Measurements from ENCODE around the gene TRIM54.

DNA sequence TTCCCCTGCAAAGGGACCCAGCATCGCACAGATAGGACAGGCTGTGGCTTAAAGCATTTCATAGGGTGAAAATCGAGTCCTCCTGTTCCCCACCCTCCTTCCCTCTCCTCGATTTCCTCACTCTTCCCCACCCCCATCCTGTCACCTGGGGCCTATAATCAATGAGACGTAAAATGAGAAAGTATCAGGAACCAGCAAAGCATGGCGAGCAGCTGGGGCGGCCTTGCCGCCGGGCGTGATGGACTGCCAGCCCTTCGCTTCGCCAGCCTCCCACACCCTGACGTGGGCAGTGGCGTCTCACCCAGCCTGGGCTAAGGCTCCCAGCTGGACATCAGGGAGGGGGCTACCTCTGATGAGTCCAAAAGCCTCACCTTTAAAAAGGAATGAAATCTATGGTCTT is 30.5 kb upstream of the TRIM54 start:
- no peak for TF ChIP-seq POLR2AphosphoS5 (IDR thresholded peaks at IDR 0.05; ENCODE audit: insufficient read depth in 1 of 2, low read depth in 1 of 2)
- TF ChIP-seq, protein P1, sequence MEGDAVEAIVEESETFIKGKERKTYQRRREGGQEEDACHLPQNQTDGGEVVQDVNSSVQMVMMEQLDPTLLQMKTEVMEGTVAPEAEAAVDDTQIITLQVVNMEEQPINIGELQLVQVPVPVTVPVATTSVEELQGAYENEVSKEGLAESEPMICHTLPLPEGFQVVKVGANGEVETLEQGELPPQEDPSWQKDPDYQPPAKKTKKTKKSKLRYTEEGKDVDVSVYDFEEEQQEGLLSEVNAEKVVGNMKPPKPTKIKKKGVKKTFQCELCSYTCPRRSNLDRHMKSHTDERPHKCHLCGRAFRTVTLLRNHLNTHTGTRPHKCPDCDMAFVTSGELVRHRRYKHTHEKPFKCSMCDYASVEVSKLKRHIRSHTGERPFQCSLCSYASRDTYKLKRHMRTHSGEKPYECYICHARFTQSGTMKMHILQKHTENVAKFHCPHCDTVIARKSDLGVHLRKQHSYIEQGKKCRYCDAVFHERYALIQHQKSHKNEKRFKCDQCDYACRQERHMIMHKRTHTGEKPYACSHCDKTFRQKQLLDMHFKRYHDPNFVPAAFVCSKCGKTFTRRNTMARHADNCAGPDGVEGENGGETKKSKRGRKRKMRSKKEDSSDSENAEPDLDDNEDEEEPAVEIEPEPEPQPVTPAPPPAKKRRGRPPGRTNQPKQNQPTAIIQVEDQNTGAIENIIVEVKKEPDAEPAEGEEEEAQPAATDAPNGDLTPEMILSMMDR (IDR thresholded peaks at IDR 0.05) = no peak

Data from vagina (tissue), 2 donors.